ENCODE measurements around the gene BCKDK. TPM values are rescaled to one million over a fixed set of nuclear protein-coding genes. Genes with fewer than 3 reads are reported as not detected.

BCKDK gene
- total RNA-seq, 4 donors from 2014 or later = 37.9 to 53.4 (median 45.6) TPM

DNA sequence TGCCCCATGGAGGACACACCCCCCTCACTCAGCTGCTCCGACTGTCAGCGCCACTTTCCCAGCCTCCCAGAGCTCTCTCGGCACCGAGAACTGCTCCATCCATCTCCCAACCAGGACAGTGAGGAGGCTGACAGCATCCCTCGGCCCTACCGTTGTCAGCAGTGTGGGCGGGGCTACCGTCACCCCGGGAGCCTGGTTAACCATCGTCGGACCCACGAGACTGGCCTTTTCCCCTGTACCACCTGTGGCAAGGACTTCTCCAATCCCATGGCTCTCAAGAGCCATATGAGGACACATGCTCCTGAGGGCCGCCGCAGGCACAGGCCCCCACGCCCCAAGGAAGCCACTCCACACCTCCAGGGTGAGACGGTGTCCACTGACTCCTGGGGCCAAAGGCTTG, 31.9 kb upstream of the BCKDK start:
- no peak for DNase-seq (ENCODE audit: low spot score in 2 of 2)
- TF ChIP-seq POLR2A (IDR thresholded peaks at IDR 0.05) = no peak
- no peak for TF ChIP-seq EP300 (IDR thresholded peaks at IDR 0.05)
- TF ChIP-seq, protein P1, sequence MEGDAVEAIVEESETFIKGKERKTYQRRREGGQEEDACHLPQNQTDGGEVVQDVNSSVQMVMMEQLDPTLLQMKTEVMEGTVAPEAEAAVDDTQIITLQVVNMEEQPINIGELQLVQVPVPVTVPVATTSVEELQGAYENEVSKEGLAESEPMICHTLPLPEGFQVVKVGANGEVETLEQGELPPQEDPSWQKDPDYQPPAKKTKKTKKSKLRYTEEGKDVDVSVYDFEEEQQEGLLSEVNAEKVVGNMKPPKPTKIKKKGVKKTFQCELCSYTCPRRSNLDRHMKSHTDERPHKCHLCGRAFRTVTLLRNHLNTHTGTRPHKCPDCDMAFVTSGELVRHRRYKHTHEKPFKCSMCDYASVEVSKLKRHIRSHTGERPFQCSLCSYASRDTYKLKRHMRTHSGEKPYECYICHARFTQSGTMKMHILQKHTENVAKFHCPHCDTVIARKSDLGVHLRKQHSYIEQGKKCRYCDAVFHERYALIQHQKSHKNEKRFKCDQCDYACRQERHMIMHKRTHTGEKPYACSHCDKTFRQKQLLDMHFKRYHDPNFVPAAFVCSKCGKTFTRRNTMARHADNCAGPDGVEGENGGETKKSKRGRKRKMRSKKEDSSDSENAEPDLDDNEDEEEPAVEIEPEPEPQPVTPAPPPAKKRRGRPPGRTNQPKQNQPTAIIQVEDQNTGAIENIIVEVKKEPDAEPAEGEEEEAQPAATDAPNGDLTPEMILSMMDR (IDR thresholded peaks at IDR 0.05) = no peak
- Histone ChIP-seq H3K36me3 (peaks cover 0 to 55% (median 15%) of the 10 kb centered on the region in 3 donors), H3K9me3 (no peaks in the 10 kb centered on the region), H3K4me1 (peaks cover 0 to 41% (median 19%) of the 10 kb centered on the region in 4 donors), H3K4me3 (no peak overlapping the region), H3K27ac (no peak overlapping the region), H3K27me3 (no peaks in the 10 kb centered on the region)
- 68 to 74% methylated on average over 16 of the region's 16 CpGs for WGBS, 2 donors

DNA sequence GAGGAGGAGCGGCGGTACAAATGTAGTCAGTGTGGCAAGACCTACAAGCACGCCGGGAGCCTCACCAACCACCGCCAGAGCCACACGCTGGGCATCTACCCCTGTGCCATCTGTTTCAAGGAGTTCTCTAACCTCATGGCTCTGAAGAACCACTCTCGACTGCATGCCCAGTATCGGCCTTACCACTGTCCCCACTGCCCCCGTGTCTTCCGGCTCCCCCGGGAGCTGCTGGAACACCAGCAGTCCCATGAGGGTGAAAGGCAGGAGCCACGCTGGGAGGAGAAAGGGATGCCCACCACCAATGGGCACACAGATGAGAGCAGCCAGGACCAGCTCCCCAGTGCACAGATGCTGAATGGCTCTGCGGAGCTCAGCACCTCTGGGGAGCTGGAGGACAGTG, 31.2 kb upstream of the BCKDK start:
- peaks cover 0 to 41% (median 16%) of the 10 kb centered on the region in 4 donors for H3K4me1 ChIP-seq
- TF ChIP-seq EP300 (IDR thresholded peaks at IDR 0.05) (no peak), POLR2A (IDR thresholded peaks at IDR 0.05) (no peak)
- TF ChIP-seq, protein P1 (IDR thresholded peaks at IDR 0.05) = no peak
- no peaks in the 10 kb centered on the region for H3K9me3 ChIP-seq
- no peak overlapping the region for H3K27ac ChIP-seq
- no peaks in the 10 kb centered on the region for H3K27me3 ChIP-seq
- no peak for DNase-seq (ENCODE audit: low spot score in 2 of 2)
- no peak overlapping the region for H3K4me3 ChIP-seq
- 93 to 97% methylated on average over 12 to 13 of the region's 13 CpGs for WGBS, 2 donors
- peaks cover 0 to 62% (median 15%) of the 10 kb centered on the region in 3 donors for H3K36me3 ChIP-seq

DNA sequence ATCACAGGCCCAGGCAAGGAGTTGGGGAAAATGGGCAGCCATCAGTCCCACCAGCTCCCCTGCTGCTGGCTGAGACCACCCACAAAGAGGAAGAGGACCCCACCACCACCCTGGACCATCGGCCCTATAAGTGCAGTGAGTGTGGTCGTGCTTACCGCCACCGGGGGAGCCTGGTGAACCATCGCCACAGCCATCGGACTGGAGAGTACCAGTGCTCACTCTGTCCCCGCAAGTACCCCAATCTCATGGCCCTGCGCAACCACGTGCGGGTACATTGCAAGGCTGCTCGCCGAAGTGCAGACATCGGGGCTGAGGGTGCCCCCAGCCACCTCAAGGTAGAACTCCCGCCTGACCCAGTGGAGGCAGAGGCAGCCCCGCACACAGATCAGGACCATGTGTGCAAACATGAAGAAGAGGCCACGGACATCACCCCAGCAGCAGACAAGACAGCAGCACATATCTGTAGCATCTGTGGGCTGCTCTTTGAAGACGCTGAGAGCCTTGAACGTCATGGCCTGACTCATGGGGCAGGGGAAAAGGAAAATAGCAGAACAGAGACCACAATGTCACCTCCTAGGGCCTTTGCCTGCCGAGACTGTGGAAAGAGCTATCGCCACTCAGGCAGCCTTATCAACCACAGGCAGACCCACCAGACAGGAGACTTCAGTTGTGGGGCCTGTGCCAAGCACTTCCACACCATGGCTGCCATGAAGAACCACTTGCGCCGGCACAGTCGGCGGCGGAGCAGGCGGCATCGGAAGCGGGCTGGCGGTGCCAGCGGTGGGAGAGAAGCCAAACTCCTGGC, 30.4 kb upstream of the BCKDK start:
- H3K36me3 ChIP-seq = peaks cover 0 to 68% (median 15%) of the 10 kb centered on the region in 3 donors

DNA sequence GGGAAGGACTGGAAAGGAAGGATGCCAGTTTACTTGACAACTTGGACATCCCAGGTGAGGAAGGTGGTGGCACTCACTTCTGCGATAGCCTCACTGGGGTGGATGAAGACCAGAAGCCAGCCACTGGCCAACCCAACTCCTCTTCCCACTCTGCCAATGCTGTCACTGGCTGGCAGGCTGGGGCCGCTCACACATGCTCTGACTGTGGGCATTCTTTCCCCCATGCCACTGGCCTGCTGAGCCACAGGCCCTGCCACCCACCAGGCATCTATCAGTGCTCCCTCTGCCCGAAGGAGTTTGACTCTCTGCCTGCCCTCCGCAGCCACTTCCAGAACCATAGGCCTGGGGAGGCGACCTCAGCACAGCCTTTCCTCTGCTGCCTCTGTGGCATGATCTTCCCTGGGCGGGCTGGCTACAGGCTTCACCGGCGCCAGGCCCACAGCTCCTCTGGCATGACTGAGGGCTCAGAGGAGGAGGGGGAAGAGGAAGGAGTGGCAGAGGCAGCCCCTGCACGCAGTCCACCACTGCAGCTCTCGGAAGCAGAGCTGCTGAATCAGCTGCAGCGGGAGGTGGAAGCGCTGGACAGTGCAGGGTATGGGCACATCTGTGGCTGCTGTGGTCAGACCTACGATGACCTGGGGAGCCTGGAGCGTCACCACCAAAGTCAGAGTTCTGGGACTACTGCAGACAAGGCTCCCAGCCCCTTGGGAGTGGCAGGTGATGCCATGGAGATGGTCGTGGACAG, 29.4 kb upstream of the BCKDK start:
- Histone ChIP-seq H3K9me3 (no peaks in the 10 kb centered on the region), H3K27ac (no peak overlapping the region), H3K36me3 (peaks cover 0 to 78% (median 15%) of the 10 kb centered on the region in 3 donors), H3K4me1 (peaks cover 0 to 43% (median 8%) of the 10 kb centered on the region in 4 donors), H3K4me3 (no peak overlapping the region), H3K27me3 (no peaks in the 10 kb centered on the region)
- WGBS, 2 donors = 93 to 95% methylated on average over 14 to 15 of the region's 15 CpGs
- TF ChIP-seq EP300 (IDR thresholded peaks at IDR 0.05) (no peak), POLR2A (IDR thresholded peaks at IDR 0.05) (no peak)
- TF ChIP-seq, protein P1 (IDR thresholded peaks at IDR 0.05) = no peak
- DNase-seq (ENCODE audit: low spot score in 2 of 2) = no peak

More for the DNA sequence above, 30.4 kb upstream of the BCKDK start:
- peaks cover 0 to 41% (median 9%) of the 10 kb centered on the region in 4 donors for H3K4me1 ChIP-seq
- 90 to 95% methylated on average over 30 of the region's 30 CpGs for WGBS, 2 donors
- H3K27me3 ChIP-seq = no peaks in the 10 kb centered on the region
- no peak overlapping the region for H3K4me3 ChIP-seq
- TF ChIP-seq EP300 (IDR thresholded peaks at IDR 0.05) = no peak
- TF ChIP-seq, protein P1 (IDR thresholded peaks at IDR 0.05) = no peak
- no peak for TF ChIP-seq POLR2A (IDR thresholded peaks at IDR 0.05)
- H3K27ac ChIP-seq = no peak overlapping the region
- no peaks in the 10 kb centered on the region for H3K9me3 ChIP-seq
- no peak for DNase-seq (ENCODE audit: low spot score in 2 of 2)

Measured in tibial nerve (tissue), 4 donors.